BLaER1 treated with 17β-estradiol and CSF1 and Interleukin-3, amounts not matched to agents 10 nM and 100 nM (cell line): ENCODE data around the gene TIMM29.

ENCODE experiments used
- H3K27ac ChIP-seq, 11 experiments: shearing (Covaris generic); formaldehyde crosslinking; 2 replicates each; pipeline ENCODE4 v1.8.1; 2022
- H3K27me3 ChIP-seq, 11 experiments: shearing (Covaris generic); formaldehyde crosslinking; 2 replicates each; pipeline ENCODE4 v1.8.1; 2022
- H3K36me3 ChIP-seq, 11 experiments: shearing (Covaris generic); formaldehyde crosslinking; 2 replicates each; pipeline ENCODE4 v1.8.1; 2022
- H3K4me1 ChIP-seq, 10 experiments: shearing (Covaris generic); formaldehyde crosslinking; 2 replicates each; pipeline ENCODE4 v1.8.1; 2022
- H3K4me2 ChIP-seq, 11 experiments: shearing (Covaris generic); formaldehyde crosslinking; 2 replicates each; pipeline ENCODE4 v1.8.1; 2022
- H3K4me3 ChIP-seq, 10 experiments: shearing (Covaris generic); formaldehyde crosslinking; 2 replicates each; pipeline ENCODE4 v1.8.1; 2022
- H3K9ac ChIP-seq, 11 experiments: shearing (Covaris generic); formaldehyde crosslinking; 2 replicates each; pipeline ENCODE4 v1.8.1; 2022
- H3K9me3 ChIP-seq, 11 experiments: shearing (Covaris generic); formaldehyde crosslinking; replicated peaks in 1 of 11; 2 replicates each; pipeline ENCODE4 v1.8.1; 2022
- H4K20me1 ChIP-seq, 11 experiments: shearing (Covaris generic); formaldehyde crosslinking; 2 replicates each; pipeline ENCODE4 v1.8.1; 2022
- Cebpa-rat ChIP-seq, 11 experiments: shearing (Covaris generic); IDR thresholded peaks; 2 replicates each; pipeline ENCODE4 v1.8.1; 2022

TIMM29 gene

GRCh38 chr19:10977742-10978092 lies 49.1 kb downstream of the TIMM29 start:
- H3K36me3 ChIP-seq, result peaks cover 4 to 53% (median 37%) of the 10 kb centered on the region in 11 experiments; a peak in 17 of 22 replicates
- H3K4me3 ChIP-seq, result no peak overlapping the region
- H3K4me2 ChIP-seq, result peak overlapping the region; percentile 29 to 92 (median 61)
- H3K27me3 ChIP-seq, result no peaks in the 10 kb centered on the region
- peaks cover 89 to 99% (median 96%) of the 10 kb centered on the region in 10 experiments for H3K4me1 ChIP-seq
- no peaks in the 10 kb centered on the region for H3K9me3 ChIP-seq
- peak overlapping the region in 6 of 11 experiments; percentile 1 to 48 (median 16); a peak in 3 of 22 replicates for H3K9ac ChIP-seq
- TF ChIP-seq Cebpa-rat (IDR thresholded peaks at IDR 0.05), result no peak
- H3K27ac ChIP-seq, result peak overlapping the region in 6 of 11 experiments; percentile 8 to 51 (median 25); a peak in 5 of 22 replicates
- H4K20me1 ChIP-seq, result peaks cover 74 to 100% (median 99%) of the 10 kb centered on the region in 11 experiments; a peak in 21 of 22 replicates
